Type B pancreatic cell (in vitro differentiated cells): ENCODE data around the gene HELZ. TPM values are rescaled to one million over a fixed set of nuclear protein-coding genes. Genes with fewer than 3 reads are reported as not detected.

ENCODE experiments used
- DNase-seq: peaks from one replicate; pipeline ENCODE4 v3.0.0; 2021; ENCODE audit warnings: mixed read lengths; ENCODE audit not compliant: unreplicated experiment; ENCODE audit errors: extremely low spot score
- H3K27ac Mint-ChIP-seq: 2 replicates; pipeline ENCODE4 v1.8.0; 2021; ENCODE audit warnings: mild to moderate bottlenecking, mixed read lengths
- H3K27me3 Mint-ChIP-seq: 2 replicates; pipeline ENCODE4 v1.8.0; 2021; ENCODE audit warnings: mixed read lengths
- H3K36me3 Mint-ChIP-seq: 2 replicates; pipeline ENCODE4 v1.8.0; 2021; ENCODE audit warnings: mixed read lengths
- H3K4me1 Mint-ChIP-seq: one replicate; pipeline ENCODE4 v1.8.0; 2021; ENCODE audit warnings: mixed read lengths; ENCODE audit not compliant: unreplicated experiment
- H3K4me3 Mint-ChIP-seq: 2 replicates; pipeline ENCODE4 v1.8.0; 2021; ENCODE audit warnings: mild to moderate bottlenecking, mixed read lengths
- H3K9me3 Mint-ChIP-seq: 2 replicates; pipeline ENCODE4 v1.8.0; 2021; ENCODE audit warnings: mixed read lengths
- CTCF ChIP-seq: fragments of 200-600 bp; sonication (generic); conservative IDR thresholded peaks from 2 replicates; pipeline ENCODE4 v1.5.0; 2021; ENCODE audit warnings: antibody characterized with exemption, mild to moderate bottlenecking
- total RNA-seq: library from RNA; stranded (reverse); gene quantifications from 2 replicates; pipeline ENCODE4 v1.2.1, GENCODE V29; 2021; ENCODE audit warnings: low replicate concordance

The HELZ gene
- total RNA-seq, 1 donor from 2014 or later: 55.1 TPM

GRCh38 chr17:67024736-67025135 lies 220.3 kb downstream of the HELZ start:
- H3K36me3 Mint-ChIP-seq: no peaks in the 10 kb centered on the region
- no peaks in the 10 kb centered on the region for H3K27me3 Mint-ChIP-seq
- no peak for TF ChIP-seq CTCF
- no peak for DNase-seq
- H3K9me3 Mint-ChIP-seq: no peaks in the 10 kb centered on the region
- H3K4me1 Mint-ChIP-seq: no peaks in the 10 kb centered on the region
- H3K27ac Mint-ChIP-seq: no peak overlapping the region
- no peak overlapping the region for H3K4me3 Mint-ChIP-seq

- no peaks in the 10 kb centered on the region for H3K36me3 Mint-ChIP-seq
- no peaks in the 10 kb centered on the region for H3K9me3 Mint-ChIP-seq
- no peak overlapping the region for H3K4me3 Mint-ChIP-seq
These were observed 222.6 kb downstream of the HELZ start for GRCh38 chr17:67022451-67022810.

GRCh38 chr17:67021743-67022450 lies 223.1 kb downstream of the HELZ start:
- H3K27me3 Mint-ChIP-seq: no peaks in the 10 kb centered on the region
- no peak for DNase-seq
- H3K9me3 Mint-ChIP-seq: no peaks in the 10 kb centered on the region
- H3K27ac Mint-ChIP-seq: no peak overlapping the region
- H3K4me1 Mint-ChIP-seq: peaks cover 17% of the 10 kb centered on the region
- no peak overlapping the region for H3K4me3 Mint-ChIP-seq
- TF ChIP-seq CTCF: no peak
- H3K36me3 Mint-ChIP-seq: no peaks in the 10 kb centered on the region

More at GRCh38 chr17:67022451-67022810, 222.6 kb downstream of the HELZ start:
- Mint-ChIP-seq H3K4me1 (peaks cover 17% of the 10 kb centered on the region), H3K27ac (no peak overlapping the region), H3K27me3 (no peaks in the 10 kb centered on the region)
- DNase-seq: no peak
- no peak for TF ChIP-seq CTCF

GRCh38 chr17:67021196-67021595 lies 223.8 kb downstream of the HELZ start:
- H3K27me3 Mint-ChIP-seq: no peaks in the 10 kb centered on the region
- H3K36me3 Mint-ChIP-seq: no peaks in the 10 kb centered on the region
- TF ChIP-seq CTCF: no peak
- no peak for DNase-seq
- no peak overlapping the region for H3K4me3 Mint-ChIP-seq
- no peak overlapping the region for H3K27ac Mint-ChIP-seq
- H3K9me3 Mint-ChIP-seq: no peaks in the 10 kb centered on the region
- H3K4me1 Mint-ChIP-seq: peaks cover 17% of the 10 kb centered on the region

Other genes with a start within 250 kb of the HELZ start
- 0.24 and 0.29 TPM in 2 replicates for gene CACNG1, start 200.6 kb downstream of the HELZ start, total RNA-seq
- 43.2 and 52.3 TPM in 2 replicates for gene PSMD12, start 121.4 kb upstream of the HELZ start, total RNA-seq
- 13.0 and 18.7 TPM in 2 replicates for gene PITPNC1, start 132.1 kb upstream of the HELZ start, total RNA-seq